Stimulated activated CD8-positive, alpha-beta memory T cell treated with anti-CD3 and anti-CD28 coated beads, Interleukin-15, amount 100 ng/mL, for 4 hours (primary cell): ENCODE data around the gene ASH1L.
"Not testable (repeated sequence)": the region's sequence is repeated elsewhere in the genome, so short reads cannot be mapped to it uniquely, and the experiment has no call there.

Source experiments
- DNase-seq, 2 donors: peaks; one replicate each; pipeline ENCODE4 v3.0.0-alpha.2; 2020; ENCODE audit warnings: low read depth in 2 of 2

Gene ASH1L

DNA sequence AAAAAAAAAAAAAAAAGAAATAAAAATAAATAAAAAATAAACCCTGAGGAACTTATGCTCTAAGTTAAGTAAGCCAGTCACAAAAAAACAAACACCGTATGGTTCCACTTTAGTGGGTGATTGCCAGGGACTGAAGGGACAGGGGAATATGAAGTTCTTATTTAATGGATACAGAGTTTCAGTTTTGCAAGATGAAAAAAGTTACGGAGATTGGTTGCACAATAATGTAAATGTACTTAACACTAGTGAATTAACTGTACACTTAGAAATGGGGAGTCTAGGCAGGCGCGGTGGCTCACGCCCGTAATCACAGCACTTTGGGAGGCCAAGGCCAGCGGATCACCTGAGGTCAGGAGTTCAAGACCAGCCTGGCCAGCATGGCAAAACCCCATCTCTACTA is 111.4 kb downstream of the ASH1L start:
- DNase-seq, result no peak

- DNase-seq, result not testable (repeated sequence)
Measured at GRCh38 chr1:155442431-155442830, 120.2 kb downstream of the ASH1L start.

DNA sequence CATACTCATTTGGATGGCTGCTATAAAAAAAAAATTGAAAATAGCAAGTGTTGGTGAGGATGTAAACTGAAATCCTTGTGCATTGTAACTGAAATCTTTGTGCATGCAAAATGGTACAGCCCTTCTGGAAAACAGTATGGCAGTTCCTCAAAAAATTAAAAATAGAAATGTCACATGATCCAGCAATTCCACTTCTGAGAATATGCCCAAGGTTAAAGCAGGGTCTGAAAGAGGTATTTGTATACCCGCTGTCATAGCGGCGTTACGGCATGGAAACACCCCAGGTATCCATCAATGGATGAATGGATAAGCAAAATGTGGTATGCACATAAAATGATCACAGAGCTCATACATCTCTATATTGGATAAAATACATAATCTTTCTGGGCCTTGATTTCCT is 125.2 kb downstream of the ASH1L start:
- DNase-seq, result no peak

GRCh38 chr1:155433831-155434389 is 128.7 kb downstream of the ASH1L start:
- DNase-seq, result not testable (repeated sequence)

DNA sequence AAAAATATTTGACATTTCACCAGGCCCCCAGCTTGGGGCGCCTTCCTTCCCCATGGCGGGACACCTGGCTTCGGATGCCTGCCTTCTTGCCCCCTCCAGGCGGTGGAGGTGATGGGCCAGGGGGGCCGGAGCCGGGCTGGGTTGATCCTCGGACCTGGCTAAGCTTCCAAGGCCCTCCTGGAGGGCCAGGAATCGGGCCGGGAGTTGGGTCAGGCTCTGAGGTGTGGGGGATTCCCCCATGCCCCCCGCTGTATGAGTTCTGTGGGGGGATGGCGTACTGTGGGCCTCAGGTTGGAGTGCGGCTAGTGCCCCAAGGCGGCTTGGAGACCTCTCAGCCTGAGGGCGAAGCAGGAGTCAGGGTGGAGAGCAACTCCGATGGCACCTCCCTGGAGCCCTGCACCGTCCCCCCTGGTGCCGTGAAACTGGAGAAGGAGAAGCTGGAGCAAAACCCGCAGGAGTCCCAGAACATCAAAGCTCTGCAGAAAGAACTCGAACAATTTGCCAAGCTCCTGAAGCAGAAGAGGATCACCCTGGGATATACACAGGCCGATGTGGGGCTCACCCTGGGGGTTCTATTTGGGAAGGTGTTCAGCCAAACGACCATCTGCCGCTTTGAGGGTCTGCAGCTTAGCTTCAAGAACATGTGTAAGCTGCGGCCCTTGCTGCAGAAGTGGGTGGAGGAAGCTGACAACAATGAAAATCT is 129.3 kb downstream of the ASH1L start:
- not testable (repeated sequence) for DNase-seq

GRCh38 chr1:155424091-155424490 is 138.5 kb downstream of the ASH1L start:
- DNase-seq, result no peak

DNA sequence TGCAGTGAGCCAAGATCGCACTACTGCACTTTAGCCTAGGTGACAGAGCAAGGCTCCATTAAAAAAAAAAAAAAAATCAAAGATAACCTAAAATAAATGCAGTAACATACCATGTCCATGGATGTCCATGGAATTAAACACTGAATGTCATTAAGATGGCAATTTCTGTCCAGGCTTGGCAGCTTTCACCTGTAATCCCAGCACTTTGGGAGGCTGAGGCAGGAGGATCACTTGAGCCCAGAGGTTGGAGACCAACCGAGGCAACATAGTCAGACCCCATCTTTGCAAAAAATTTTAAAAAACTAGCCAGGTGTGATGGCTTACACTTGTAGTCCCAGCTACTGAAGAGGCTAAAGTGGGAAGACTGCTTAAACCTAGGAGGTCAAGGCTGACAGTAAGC is 141.8 kb downstream of the ASH1L start:
- no peak for DNase-seq

DNA sequence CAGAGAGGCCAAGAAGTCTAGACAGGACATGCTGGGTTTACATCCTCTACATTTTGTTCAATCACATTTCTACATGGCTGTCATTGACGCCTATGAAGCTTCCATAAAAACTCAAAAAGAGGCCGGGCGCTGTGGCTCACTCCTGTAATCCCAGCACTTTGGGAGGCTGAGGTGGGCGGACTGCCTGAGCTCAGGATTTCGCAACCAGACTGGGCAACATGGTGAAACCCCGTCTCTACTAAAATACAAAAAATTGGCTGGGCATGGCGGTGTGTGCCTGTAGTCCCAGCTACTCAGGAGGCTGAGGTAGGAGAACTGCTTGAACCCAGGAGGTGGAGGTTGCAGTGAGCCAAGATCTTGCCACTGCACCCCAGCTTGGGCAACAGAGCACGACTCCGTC is 150.8 kb downstream of the ASH1L start:
- DNase-seq, result not testable (repeated sequence)

- no peak for DNase-seq
Measured at GRCh38 chr1:155410931-155411330, 151.7 kb downstream of the ASH1L start.

GRCh38 chr1:155396874-155397476 is 165.6 kb downstream of the ASH1L start:
- no peak for DNase-seq

DNA sequence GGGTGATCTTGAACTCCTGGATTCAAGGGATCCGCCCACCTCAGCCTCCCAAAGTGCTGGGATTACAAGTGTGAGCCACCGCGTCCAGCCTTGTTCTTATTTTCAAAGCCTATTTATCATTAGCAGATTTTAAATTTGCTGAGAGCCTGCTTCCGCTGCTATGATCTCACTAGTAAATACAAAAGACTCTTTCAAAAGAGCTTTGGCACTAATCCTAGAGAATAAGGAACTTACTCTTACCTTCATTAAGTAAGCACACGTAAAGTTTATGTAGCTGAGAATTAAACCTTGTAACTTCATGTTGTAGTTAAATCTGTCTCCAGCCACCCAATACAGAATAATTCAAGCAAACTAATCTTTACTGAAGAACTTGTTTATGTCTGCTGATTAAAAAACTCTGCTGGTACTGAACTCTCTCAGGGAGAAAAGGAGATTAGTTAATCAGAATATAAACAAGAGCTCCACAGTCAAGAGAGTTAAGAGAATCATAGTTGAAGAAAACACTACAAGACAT is 169.6 kb downstream of the ASH1L start:
- no peak for DNase-seq

DNA sequence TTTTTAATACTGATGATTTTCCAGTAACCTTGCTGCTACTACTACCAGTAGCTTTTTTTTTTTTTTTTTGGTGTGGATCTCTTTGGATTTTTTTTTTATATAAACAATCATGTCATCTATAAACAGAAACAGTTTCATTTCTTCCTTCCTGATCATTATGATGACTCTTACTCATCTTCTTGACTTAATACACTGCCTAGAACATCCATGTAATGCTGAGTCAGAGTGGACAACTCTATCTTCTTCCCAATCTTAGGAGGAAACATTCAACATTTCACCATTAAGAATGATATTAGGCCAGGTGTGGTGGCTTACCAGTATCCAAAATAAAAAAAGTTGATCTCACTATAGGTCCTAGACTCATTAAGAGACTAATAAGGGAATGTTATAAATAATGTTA is 172.8 kb downstream of the ASH1L start:
- DNase-seq, result no peak

DNA sequence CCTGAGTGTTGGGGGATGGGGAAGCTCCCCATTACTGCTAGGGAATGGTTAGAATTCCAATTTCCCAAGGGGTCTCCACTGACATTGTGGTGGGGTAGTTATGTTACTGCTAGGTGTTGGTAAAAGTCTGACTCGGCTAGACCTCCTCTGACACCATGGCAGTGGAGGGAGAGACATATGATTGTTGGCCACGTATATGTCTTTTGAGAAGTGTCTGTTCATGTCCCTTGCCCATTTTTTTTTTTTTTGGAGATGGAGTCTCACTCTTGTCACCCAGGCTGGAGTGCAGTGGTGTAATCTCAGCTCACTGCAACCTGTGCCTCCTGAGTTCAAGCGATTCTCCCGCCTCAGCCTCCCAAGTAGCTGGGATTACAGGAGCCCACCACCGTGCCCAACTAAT is 176.8 kb downstream of the ASH1L start:
- DNase-seq, result not testable (repeated sequence)

- no peak for DNase-seq
Measured at GRCh38 chr1:155383406-155383805, 179.2 kb downstream of the ASH1L start.

DNA sequence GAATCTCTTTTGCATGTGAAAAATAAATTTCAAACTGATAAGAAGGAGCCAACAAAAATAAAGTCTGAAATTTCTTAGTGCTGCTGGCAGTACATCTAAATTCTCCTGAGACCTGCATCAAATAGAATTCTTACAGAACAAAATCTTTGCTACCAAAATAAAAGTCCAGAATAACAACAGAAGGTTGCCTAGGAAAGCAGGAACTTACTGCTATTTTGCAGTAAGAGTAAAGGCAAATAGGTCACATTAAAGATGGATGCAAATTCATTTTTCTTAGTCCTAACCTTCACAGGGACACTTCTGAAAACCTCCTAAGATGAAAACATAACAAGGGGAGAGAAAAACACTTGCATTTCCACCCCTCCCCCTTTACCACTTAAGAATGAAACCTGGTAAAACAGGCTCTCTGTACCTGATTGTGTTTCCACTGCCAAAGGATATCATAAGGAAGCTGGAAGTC is 182.9 kb downstream of the ASH1L start:
- DNase-seq, result no peak

- DNase-seq, result no peak
Measured at GRCh38 chr1:155379180-155379579, 183.4 kb downstream of the ASH1L start.

GRCh38 chr1:155360051-155360450 is 202.6 kb downstream of the ASH1L start:
- DNase-seq, result no peak

- no peak for DNase-seq
Measured at GRCh38 chr1:155352631-155353030, 210.0 kb downstream of the ASH1L start.

DNA sequence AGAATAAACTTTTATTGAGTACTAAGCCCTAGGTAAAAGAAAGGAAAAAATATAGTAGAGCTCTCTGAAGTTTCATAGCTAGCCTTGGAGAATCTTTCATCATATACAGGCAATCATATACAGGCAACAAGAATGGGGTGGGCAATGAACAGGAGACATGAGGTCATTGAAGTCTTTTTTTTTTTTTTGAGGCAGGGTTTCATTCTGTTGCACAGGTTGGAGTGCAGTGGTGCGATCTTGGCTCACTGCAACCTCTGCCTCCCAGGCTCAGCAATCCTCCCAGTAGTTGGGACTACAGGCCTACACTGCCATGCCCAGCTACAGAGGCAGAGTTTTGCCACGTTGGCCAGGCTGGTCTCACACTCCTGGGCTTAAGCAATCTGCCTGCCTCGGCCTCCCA is 219.8 kb downstream of the ASH1L start:
- no peak for DNase-seq

GRCh38 chr1:155339515-155340097 is 223.0 kb downstream of the ASH1L start:
- no peak for DNase-seq

GRCh38 chr1:155334962-155335361 is 227.6 kb downstream of the ASH1L start:
- DNase-seq, result no peak

DNA sequence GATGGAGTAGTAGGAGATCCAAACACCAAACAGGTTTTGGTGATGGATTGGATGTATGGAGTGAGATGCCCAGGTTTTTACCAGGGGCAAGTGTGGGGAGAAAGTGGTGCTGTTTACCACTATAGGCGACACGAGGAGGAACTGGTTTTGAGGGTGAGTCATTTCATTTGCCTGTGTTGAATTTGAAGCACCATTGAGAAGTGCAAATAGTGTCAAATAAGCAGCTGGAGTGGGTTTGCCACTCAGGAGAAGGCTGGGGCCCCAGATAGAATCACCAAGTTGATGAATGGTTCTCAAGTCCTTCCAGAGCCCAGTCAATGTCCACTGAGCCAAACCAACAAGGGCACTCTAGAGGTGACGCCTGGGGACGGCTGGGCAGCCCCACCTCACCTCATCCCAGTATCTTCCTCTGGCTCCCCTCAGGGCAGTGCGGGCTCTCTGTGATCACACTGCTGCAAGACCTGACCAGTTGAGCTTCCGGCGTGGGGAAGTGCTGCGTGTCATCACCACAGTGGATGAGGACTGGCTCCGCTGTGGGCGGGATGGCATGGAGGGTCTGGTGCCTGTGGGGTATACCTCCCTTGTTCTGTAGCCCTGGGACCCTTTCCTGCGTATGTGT is 232.5 kb downstream of the ASH1L start:
- DNase-seq, result no peak
